K562 (cell line): Measurements from ENCODE around the gene SLC35G2. TPM values are rescaled to one million over a fixed set of nuclear protein-coding genes. Genes with fewer than 3 reads are reported as not detected.

Experiments used
- BHLHE40 ChIP-seq: IDR thresholded peaks from 2 replicates; pipeline ENCODE4 v1.6.1; 2011; ENCODE audit warnings: low read length, improper control_type of control experiment
- CEBPB ChIP-seq: fragments of 450-650 bp; IDR thresholded peaks from 2 replicates; pipeline ENCODE4 v1.6.1; 2016; ENCODE audit warnings: missing genetic modification characterization, missing compliant biosample characterization
- DACH1 ChIP-seq: fragments of 450-650 bp; IDR thresholded peaks from 2 replicates; pipeline ENCODE4 v1.6.1; 2018; ENCODE audit not compliant: partially characterized antibody
- GATAD2B ChIP-seq: fragments of 450-650 bp; IDR thresholded peaks from 2 replicates; pipeline ENCODE4 v1.6.1; 2017; ENCODE audit warnings: mild to moderate bottlenecking, borderline replicate concordance
- GTF2A2 ChIP-seq: IDR thresholded peaks from 2 replicates; pipeline ENCODE4 v1.6.1; 2016; ENCODE audit warnings: mild to moderate bottlenecking, missing genetic modification characterization, missing compliant biosample characterization
- HMG20A ChIP-seq: fragments of 450-650 bp; formaldehyde crosslinking; conservative IDR thresholded peaks from 2 replicates; pipeline ENCODE4 v1.4.0; 2020; ENCODE audit warnings: mild to moderate bottlenecking, mixed read lengths
- LEF1 ChIP-seq: fragments of 450-650 bp; IDR thresholded peaks from 2 replicates; pipeline ENCODE4 v1.6.1; 2016; ENCODE audit warnings: mild to moderate bottlenecking
- MEF2D ChIP-seq: conservative IDR thresholded peaks from 2 replicates; pipeline ENCODE4 v1.6.1; 2016; ENCODE audit warnings: low read depth, missing genetic modification characterization, missing compliant biosample characterization
- RBFOX2 ChIP-seq: fragments of 200-400 bp; formaldehyde crosslinking; IDR thresholded peaks from 2 replicates; pipeline ENCODE4 v1.6.1; 2017; ENCODE audit warnings: low read depth, mild to moderate bottlenecking, low read length, moderate library complexity
- TEAD4 ChIP-seq, 2 experiments: sonication (generic) in 1 of 2; formaldehyde crosslinking in 1 of 2; IDR thresholded peaks; 2 replicates each; pipeline versions ENCODE4 v1.6.1 to v1.8.0; 2012 to 2022; ENCODE audit warnings: borderline replicate concordance in 1 of 2, inconsistent platforms in 1 of 2, low read length in 1 of 2, mild to moderate bottlenecking in 1 of 2, missing genetic modification reagents in 1 of 2
- ZC3H11A ChIP-seq: IDR thresholded peaks from 2 replicates; pipeline ENCODE4 v1.6.1; 2012; ENCODE audit warnings: low read depth, low read length, improper control_type of control experiment
- ZFP36 ChIP-seq: fragments of 150-350 bp; IDR thresholded peaks from 2 replicates; pipeline ENCODE4 v1.6.1; 2018; ENCODE audit warnings: low read length, low read depth; ENCODE audit not compliant: partially characterized antibody
- ZNF174 ChIP-seq: fragments of 250-450 bp; sonication (Bioruptor Pico); IDR thresholded peaks from 2 replicates; pipeline ENCODE4 v1.4.0; 2020; ENCODE audit warnings: mild to moderate bottlenecking
- ZNF217 ChIP-seq: sonication (generic); formaldehyde crosslinking; IDR thresholded peaks from 2 replicates; pipeline ENCODE4 v1.8.0; 2022; ENCODE audit warnings: mild to moderate bottlenecking, missing genetic modification reagents
- ZNF239 ChIP-seq: fragments of 250-450 bp; sonication (Bioruptor Pico); IDR thresholded peaks from 2 replicates; pipeline ENCODE4 v1.4.0; 2020; ENCODE audit warnings: mild to moderate bottlenecking
- polyA plus RNA-seq, 8 experiments: library from polyadenylated mRNA; depleted of rRNA in 4 of 8; stranded (reverse) in 5 of 8; unstranded in 3 of 8; fragments of >200 nt; fragmentation: Nextera tagmentation in 2 of 8; fragmentation: Illumina TruSeq in 1 of 8; extraction: Ambion mirVana in 2 of 8; extraction: Trizol in 1 of 8; gene quantifications; 2 replicates each; pipeline versions ENCODE4 v1.2.1 to v1.2.3, GENCODE V29; 2011 to 2014; ENCODE audit warnings: inconsistent platforms in 1 of 8, missing spikeins in 1 of 8
- total RNA-seq, 7 experiments: library from RNA; depleted of rRNA in 6 of 7; stranded (reverse); fragments of >200 nt in 6 of 7; fragmentation: Illumina TruSeq in 2 of 7; extraction: Trizol in 2 of 7; gene quantifications; 2 replicates each; pipeline versions ENCODE4 v1.2.1 to v1.2.3, GENCODE V29; 2011 to 2021; ENCODE audit warnings: low replicate concordance in 1 of 7
- TF ChIP-seq, protein P1 (sequence below): fragments of 450-650 bp; conservative IDR thresholded peaks from 2 replicates; pipeline ENCODE4 v1.6.1; 2016; ENCODE audit warnings: missing genetic modification characterization, low read depth, mild to moderate bottlenecking, control low read depth, missing compliant biosample characterization
- TF ChIP-seq, protein P2 (sequence below), 2 experiments: IDR thresholded peaks; 2 replicates each; pipeline ENCODE4 v1.6.1; 2012; ENCODE audit warnings: improper control_type of control experiment in 2 of 2, low read depth in 2 of 2, low read length in 2 of 2, borderline replicate concordance in 1 of 2
- TF ChIP-seq, protein P3 (sequence below): sonication (generic); formaldehyde crosslinking; IDR thresholded peaks from 2 replicates; pipeline ENCODE4 v1.8.1; 2023; ENCODE audit warnings: mild to moderate bottlenecking, missing genetic modification reagents
- TF ChIP-seq, protein P4 (sequence below), 2 experiments: fragments of 250-450 bp in 1 of 2; fragments of 450-650 bp in 1 of 2; sonication (Bioruptor Pico) in 1 of 2; IDR thresholded peaks; 2 replicates each; pipeline versions ENCODE4 v1.6.1 to v1.8.0; 2016 to 2021; ENCODE audit warnings: mild to moderate bottlenecking in 2 of 2, moderate library complexity in 2 of 2, missing compliant biosample characterization in 1 of 2, missing genetic modification characterization in 1 of 2
- TF ChIP-seq, protein P5 (sequence below): fragments of 450-650 bp; IDR thresholded peaks from 2 replicates; pipeline ENCODE4 v1.6.1; 2016; ENCODE audit warnings: mild to moderate bottlenecking

Gene SLC35G2
- total and polyA plus RNA-seq, 9 of the 15 experiments (the other 6 are each of a cell fraction or from before 2014, with no cell fraction given) = 2.6 to 5.9 (median 3.2) TPM

DNA sequence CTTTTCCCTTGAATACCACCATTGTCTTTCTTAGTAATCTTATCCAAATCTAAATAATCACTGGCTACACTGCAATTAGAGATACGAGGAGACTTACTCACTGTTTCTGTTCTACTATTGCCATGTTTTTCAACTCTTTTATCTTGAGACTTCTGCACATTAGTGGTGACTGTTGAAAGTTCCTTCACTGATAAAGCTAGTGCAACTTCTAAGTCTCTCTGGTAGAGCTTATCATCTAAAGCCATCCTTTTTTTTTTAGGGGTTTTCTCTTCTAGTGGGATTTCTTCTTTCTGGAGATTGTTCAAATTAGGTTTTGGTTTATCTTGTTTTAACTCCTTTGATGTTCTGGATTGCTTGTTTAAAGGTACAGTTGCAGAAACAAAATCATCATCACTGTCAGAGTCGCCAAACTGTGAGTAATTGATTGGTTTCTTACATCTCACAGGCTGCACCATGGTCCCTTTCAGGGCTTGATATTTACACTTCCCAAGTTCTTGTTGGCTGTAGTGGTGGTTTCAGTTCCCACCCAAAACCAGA is 80.8 kb downstream of the SLC35G2 start (continued):
- TF ChIP-seq, protein P1, sequence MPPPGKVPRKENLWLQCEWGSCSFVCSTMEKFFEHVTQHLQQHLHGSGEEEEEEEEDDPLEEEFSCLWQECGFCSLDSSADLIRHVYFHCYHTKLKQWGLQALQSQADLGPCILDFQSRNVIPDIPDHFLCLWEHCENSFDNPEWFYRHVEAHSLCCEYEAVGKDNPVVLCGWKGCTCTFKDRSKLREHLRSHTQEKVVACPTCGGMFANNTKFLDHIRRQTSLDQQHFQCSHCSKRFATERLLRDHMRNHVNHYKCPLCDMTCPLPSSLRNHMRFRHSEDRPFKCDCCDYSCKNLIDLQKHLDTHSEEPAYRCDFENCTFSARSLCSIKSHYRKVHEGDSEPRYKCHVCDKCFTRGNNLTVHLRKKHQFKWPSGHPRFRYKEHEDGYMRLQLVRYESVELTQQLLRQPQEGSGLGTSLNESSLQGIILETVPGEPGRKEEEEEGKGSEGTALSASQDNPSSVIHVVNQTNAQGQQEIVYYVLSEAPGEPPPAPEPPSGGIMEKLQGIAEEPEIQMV (tag) = no peak
- TF ChIP-seq HMG20A (CRISPR knock-in tag) = no peak
- TF ChIP-seq TEAD4 (IDR thresholded peaks at IDR 0.05; ENCODE audit: low read length) = peak; percentile 96
- TF ChIP-seq TEAD4 (CRISPR knock-in tag; IDR thresholded peaks at IDR 0.05; ENCODE audit: borderline replicate concordance) = no peak
- TF ChIP-seq, protein P2, sequence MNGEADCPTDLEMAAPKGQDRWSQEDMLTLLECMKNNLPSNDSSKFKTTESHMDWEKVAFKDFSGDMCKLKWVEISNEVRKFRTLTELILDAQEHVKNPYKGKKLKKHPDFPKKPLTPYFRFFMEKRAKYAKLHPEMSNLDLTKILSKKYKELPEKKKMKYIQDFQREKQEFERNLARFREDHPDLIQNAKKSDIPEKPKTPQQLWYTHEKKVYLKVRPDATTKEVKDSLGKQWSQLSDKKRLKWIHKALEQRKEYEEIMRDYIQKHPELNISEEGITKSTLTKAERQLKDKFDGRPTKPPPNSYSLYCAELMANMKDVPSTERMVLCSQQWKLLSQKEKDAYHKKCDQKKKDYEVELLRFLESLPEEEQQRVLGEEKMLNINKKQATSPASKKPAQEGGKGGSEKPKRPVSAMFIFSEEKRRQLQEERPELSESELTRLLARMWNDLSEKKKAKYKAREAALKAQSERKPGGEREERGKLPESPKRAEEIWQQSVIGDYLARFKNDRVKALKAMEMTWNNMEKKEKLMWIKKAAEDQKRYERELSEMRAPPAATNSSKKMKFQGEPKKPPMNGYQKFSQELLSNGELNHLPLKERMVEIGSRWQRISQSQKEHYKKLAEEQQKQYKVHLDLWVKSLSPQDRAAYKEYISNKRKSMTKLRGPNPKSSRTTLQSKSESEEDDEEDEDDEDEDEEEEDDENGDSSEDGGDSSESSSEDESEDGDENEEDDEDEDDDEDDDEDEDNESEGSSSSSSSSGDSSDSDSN (IDR thresholded peaks at IDR 0.05; ENCODE audit: borderline replicate concordance in 1 of 2, low read depth in 2 of 2, low read length in 2 of 2) = no peak
- TF ChIP-seq GTF2A2 (tag) = no peak
- no peak for TF ChIP-seq MEF2D
- TF ChIP-seq ZNF239 (CRISPR knock-in tag) = no peak
- no peak for TF ChIP-seq BHLHE40
- TF ChIP-seq, protein P3, sequence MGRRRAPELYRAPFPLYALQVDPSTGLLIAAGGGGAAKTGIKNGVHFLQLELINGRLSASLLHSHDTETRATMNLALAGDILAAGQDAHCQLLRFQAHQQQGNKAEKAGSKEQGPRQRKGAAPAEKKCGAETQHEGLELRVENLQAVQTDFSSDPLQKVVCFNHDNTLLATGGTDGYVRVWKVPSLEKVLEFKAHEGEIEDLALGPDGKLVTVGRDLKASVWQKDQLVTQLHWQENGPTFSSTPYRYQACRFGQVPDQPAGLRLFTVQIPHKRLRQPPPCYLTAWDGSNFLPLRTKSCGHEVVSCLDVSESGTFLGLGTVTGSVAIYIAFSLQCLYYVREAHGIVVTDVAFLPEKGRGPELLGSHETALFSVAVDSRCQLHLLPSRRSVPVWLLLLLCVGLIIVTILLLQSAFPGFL (CRISPR knock-in tag) = no peak
- no peak for TF ChIP-seq ZC3H11A
- no peak for TF ChIP-seq ZFP36
- TF ChIP-seq, protein P4, sequence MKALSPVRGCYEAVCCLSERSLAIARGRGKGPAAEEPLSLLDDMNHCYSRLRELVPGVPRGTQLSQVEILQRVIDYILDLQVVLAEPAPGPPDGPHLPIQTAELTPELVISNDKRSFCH (CRISPR knock-in tag; IDR thresholded peaks at IDR 0.05) = no peak
- TF ChIP-seq, protein P4 (tag; IDR thresholded peaks at IDR 0.05) = no peak
- TF ChIP-seq CEBPB (tag) = no peak
- TF ChIP-seq, protein P5, sequence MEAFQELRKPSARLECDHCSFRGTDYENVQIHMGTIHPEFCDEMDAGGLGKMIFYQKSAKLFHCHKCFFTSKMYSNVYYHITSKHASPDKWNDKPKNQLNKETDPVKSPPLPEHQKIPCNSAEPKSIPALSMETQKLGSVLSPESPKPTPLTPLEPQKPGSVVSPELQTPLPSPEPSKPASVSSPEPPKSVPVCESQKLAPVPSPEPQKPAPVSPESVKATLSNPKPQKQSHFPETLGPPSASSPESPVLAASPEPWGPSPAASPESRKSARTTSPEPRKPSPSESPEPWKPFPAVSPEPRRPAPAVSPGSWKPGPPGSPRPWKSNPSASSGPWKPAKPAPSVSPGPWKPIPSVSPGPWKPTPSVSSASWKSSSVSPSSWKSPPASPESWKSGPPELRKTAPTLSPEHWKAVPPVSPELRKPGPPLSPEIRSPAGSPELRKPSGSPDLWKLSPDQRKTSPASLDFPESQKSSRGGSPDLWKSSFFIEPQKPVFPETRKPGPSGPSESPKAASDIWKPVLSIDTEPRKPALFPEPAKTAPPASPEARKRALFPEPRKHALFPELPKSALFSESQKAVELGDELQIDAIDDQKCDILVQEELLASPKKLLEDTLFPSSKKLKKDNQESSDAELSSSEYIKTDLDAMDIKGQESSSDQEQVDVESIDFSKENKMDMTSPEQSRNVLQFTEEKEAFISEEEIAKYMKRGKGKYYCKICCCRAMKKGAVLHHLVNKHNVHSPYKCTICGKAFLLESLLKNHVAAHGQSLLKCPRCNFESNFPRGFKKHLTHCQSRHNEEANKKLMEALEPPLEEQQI = peak; percentile 72; the same call in 1 of the 2 replicates
- TF ChIP-seq ZNF217 = no peak
- TF ChIP-seq LEF1 = peak; percentile 94
- no peak for TF ChIP-seq RBFOX2
- TF ChIP-seq GATAD2B = peak; percentile 88
- no peak for TF ChIP-seq ZNF174 (CRISPR knock-in tag)
- TF ChIP-seq DACH1 = peak; percentile 77
